ENCODE data around the gene SEMA3A. TPM values are rescaled to one million over a fixed set of nuclear protein-coding genes. Genes with fewer than 3 reads are reported as not detected.

Gene SEMA3A
- total and polyA plus RNA-seq, 2 of the 13 experiments (the other 11 are each of a cell fraction or from before 2014, with no cell fraction given): 0.29 to 1.2 TPM

DNA sequence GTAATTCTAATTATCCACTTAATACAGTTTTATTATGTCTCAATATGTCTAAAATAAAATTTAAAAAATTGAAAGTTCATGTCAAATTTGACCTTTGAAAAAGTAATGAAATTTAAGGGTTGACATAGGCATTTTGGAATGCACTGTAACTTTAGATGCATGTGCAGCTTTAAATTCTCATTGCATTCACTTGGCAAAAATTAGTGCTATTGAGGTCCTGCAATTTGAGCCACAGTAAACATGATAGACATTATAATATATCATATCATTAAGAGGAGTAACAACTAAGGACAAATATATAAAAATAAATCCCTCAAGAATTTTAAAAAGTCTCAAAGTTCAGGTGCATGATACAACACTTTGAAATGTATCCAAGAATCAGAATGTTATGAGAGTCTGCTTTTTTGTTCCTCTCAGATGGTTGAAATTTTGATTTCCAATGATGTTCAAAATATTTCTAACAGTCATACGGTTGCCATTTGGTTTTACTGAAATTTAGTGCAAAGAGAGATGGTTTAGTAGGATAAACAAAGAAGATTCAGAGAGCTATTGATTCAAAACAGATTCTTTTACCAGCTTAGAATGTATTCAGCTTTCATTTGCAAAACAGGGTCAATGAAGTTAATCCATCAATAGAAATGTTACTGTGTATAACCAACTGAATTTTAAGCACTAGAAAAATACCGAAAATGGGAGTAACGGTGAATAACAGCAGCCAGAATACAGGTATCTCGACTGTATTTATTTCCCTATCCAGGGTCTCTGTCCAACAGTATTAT lies 71.8 kb downstream of the SEMA3A start:
- WGBS (ENCODE audit: low lambda C conversion rate): 40% methylated on average over 4 of the region's 4 CpGs
- DNase-seq (ENCODE audit: low spot score) (no peak), ATAC-seq (no peak), FAIRE-seq (no peak)
- H3K4me2 ChIP-seq (ENCODE audit: low read depth, low read length): no peak overlapping the region
- intact Hi-C loops (cut with micrococcal nuclease; ENCODE audit: unreplicated experiment): no loop called here
- no peaks in the 10 kb centered on the region for H3K36me3 ChIP-seq (replicated peaks in 1 of 2; ENCODE audit: control insufficient read depth in 1 of 2, insufficient read depth in 2 of 2, low read length in 2 of 2)
- H3K9me3 ChIP-seq (ENCODE audit: low read length): no peaks in the 10 kb centered on the region
- H3K79me2 ChIP-seq (ENCODE audit: insufficient read depth, low read length): no peaks in the 10 kb centered on the region
- in situ Hi-C loops (cut with HindIII; ENCODE audit: extremely low pct_ligation_motif_present, low pct_unique_long_range_greater_than_20kb): no loop called here
- no peak overlapping the region for H3K9ac ChIP-seq (ENCODE audit: insufficient read depth, low read depth, low read length)
- H2AFZ ChIP-seq (ENCODE audit: low read length): no peak overlapping the region
- TF ChIP-seq, protein P1, sequence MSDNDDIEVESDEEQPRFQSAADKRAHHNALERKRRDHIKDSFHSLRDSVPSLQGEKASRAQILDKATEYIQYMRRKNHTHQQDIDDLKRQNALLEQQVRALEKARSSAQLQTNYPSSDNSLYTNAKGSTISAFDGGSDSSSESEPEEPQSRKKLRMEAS (IDR thresholded peaks at IDR 0.05): no peak
- TF ChIP-seq YEATS2 (CRISPR knock-in tag; IDR thresholded peaks at IDR 0.05; ENCODE audit: borderline replicate concordance) (no peak), MEIS1 (CRISPR knock-in tag; IDR thresholded peaks at IDR 0.05; ENCODE audit: borderline replicate concordance) (no peak), FOXO1 (CRISPR knock-in tag; IDR thresholded peaks at IDR 0.05) (no peak), NFKBIZ (CRISPR knock-in tag; IDR thresholded peaks at IDR 0.05) (no peak), TP53 (CRISPR knock-in tag; conservative IDR thresholded peaks at IDR 0.05) (no peak), ZKSCAN1 (IDR thresholded peaks at IDR 0.05; ENCODE audit: low read length) (no peak), ZNF101 (CRISPR knock-in tag; IDR thresholded peaks at IDR 0.05; ENCODE audit: borderline replicate concordance, low read depth) (no peak), REXO4 (CRISPR knock-in tag; IDR thresholded peaks at IDR 0.05; ENCODE audit: borderline replicate concordance) (no peak), JARID2 (CRISPR knock-in tag; IDR thresholded peaks at IDR 0.05; ENCODE audit: insufficient replicate concordance) (no peak), KAT7 (CRISPR knock-in tag; IDR thresholded peaks at IDR 0.05; ENCODE audit: borderline replicate concordance) (no peak), SP1 (IDR thresholded peaks at IDR 0.05) (no peak), SP1 (CRISPR knock-in tag; IDR thresholded peaks at IDR 0.05) (no peak), ZFY (CRISPR knock-in tag; IDR thresholded peaks at IDR 0.05) (no peak), NR2F6 (IDR thresholded peaks at IDR 0.05) (no peak), NR2F6 (CRISPR knock-in tag; IDR thresholded peaks at IDR 0.05) (no peak)
- BruUV-seq (replicated peaks): no TSS peak
- CTCF ChIA-PET (ENCODE audit: low intra/inter-chr PET ratio, low total read pairs): no interaction called here
- H3K27ac ChIP-seq (ENCODE audit: extremely low read length, insufficient read depth, low read length): no peak overlapping the region
- H3K4me3 ChIP-seq (replicated peaks in 1 of 3; ENCODE audit: insufficient read depth in 1 of 3, low read depth in 2 of 3, low read length in 3 of 3): no peak overlapping the region
- POLR2A ChIA-PET: no interaction called here
- H4K20me1 ChIP-seq (ENCODE audit: insufficient read depth, low read length): no peaks in the 10 kb centered on the region
- H3K4me1 ChIP-seq (ENCODE audit: insufficient read depth, low read length): no peaks in the 10 kb centered on the region
- H3K27me3 ChIP-seq (ENCODE audit: control insufficient read depth in 1 of 2, insufficient read depth in 2 of 2, low read length in 2 of 2): no peaks in the 10 kb centered on the region
